Esophagus (tissue), 2 donors: Measurements from ENCODE around the gene NPC2. TPM values are rescaled to one million over a fixed set of nuclear protein-coding genes. Genes with fewer than 3 reads are reported as not detected.
"Not testable (repeated sequence)": the region's sequence is repeated elsewhere in the genome, so short reads cannot be mapped to it uniquely, and the experiment has no call there.

Experiments used
- H3K27ac ChIP-seq, 2 donors: one replicate each; pipeline ENCODE4 v1.5.1; 2013; ENCODE audit warnings: low read depth in 2 of 2, mild to moderate bottlenecking in 2 of 2, inconsistent platforms in 1 of 2, low read length in 1 of 2, moderate library complexity in 1 of 2
- H3K27me3 ChIP-seq, 2 donors: one replicate each; pipeline ENCODE4 v1.6.1; 2013; ENCODE audit warnings: low read length in 2 of 2, control low read depth in 1 of 2, mild to moderate bottlenecking in 1 of 2; ENCODE audit not compliant: insufficient read depth in 2 of 2, control insufficient read depth in 1 of 2
- H3K36me3 ChIP-seq, 2 donors: one replicate each; pipeline ENCODE4 v1.6.1; 2013; ENCODE audit warnings: low read length in 1 of 2; ENCODE audit not compliant: control insufficient read depth in 2 of 2, insufficient read depth in 2 of 2
- H3K4me1 ChIP-seq, 2 donors: one replicate each; pipeline ENCODE4 v1.6.1; 2013; ENCODE audit warnings: low read length in 1 of 2; ENCODE audit not compliant: control insufficient read depth in 2 of 2, insufficient read depth in 2 of 2
- H3K4me3 ChIP-seq, 2 donors: one replicate each; pipeline ENCODE4 v1.5.1; 2013; ENCODE audit warnings: low read length in 2 of 2, mild to moderate bottlenecking in 2 of 2, low read depth in 1 of 2, moderate library complexity in 1 of 2
- H3K9me3 ChIP-seq, 2 donors: one replicate each; pipeline ENCODE4 v1.6.1; 2013; ENCODE audit warnings: mild to moderate bottlenecking in 2 of 2, low read depth in 1 of 2, low read length in 1 of 2, moderate library complexity in 1 of 2; ENCODE audit not compliant: control insufficient read depth in 2 of 2, insufficient read depth in 1 of 2
- WGBS, 2 donors: extraction: QIAGEN DNeasy Blood & Tissue Kit; methylation state at CpG; one replicate each; pipeline ENCODE4 v1.1.7; 2013; 5-methylcytosine and 5-hydroxymethylcytosine counted together
- polyA plus RNA-seq, 2 donors: library from polyadenylated mRNA; stranded (reverse); fragments of 200-250 nt; gene quantifications; one replicate each; pipeline ENCODE4 v1.2.3, GENCODE V29; 2013
- donor health status: healthy with polysubstance abuse.
- donor health status: Bipolar disorder and iron deficiency.

Gene NPC2
- 100 to 1,000 TPM in 1 of 2 donors, 10 to 100 TPM in 1; 98.3 to 163 TPM for polyA plus RNA-seq

- 0% methylated on average over 35 of the region's 35 CpGs for WGBS, 2 donors
- no peaks in the 10 kb centered on the region for H3K36me3 ChIP-seq
- no peaks in the 10 kb centered on the region for H3K9me3 ChIP-seq
- peak within 1 kb of the TSS; percentile 95 to 96 for H3K27ac ChIP-seq
- H3K27me3 ChIP-seq: no peaks in the 10 kb centered on the region
- H3K4me3 ChIP-seq: peak within 1 kb of the TSS; percentile 89
- H3K4me1 ChIP-seq: no peaks in the 10 kb centered on the region
These were observed at the start of gene NPC2 for GRCh38 chr14:74492776-74493342. Gene NPC2, minus strand, starts transcription at chr14:74493305. Its CDS starts 31 bp downstream, at chr14:74493274.

GRCh38 chr14:74542056-74542685 lies 49.1 kb upstream of the NPC2 start:
- WGBS, 2 donors: 87% methylated on average over 10 of the region's 10 CpGs
- no peak overlapping the region for H3K4me3 ChIP-seq
- no peaks in the 10 kb centered on the region for H3K4me1 ChIP-seq
- no peaks in the 10 kb centered on the region for H3K27me3 ChIP-seq
- H3K27ac ChIP-seq: no peak overlapping the region
- H3K9me3 ChIP-seq: no peaks in the 10 kb centered on the region
- H3K36me3 ChIP-seq: peaks cover 0 to 11% of the 10 kb centered on the region in 2 donors

- Histone ChIP-seq H3K27ac (no peak overlapping the region), H3K4me1 (no peaks in the 10 kb centered on the region), H3K27me3 (no peaks in the 10 kb centered on the region), H3K36me3 (peaks cover 0 to 11% of the 10 kb centered on the region in 2 donors), H3K4me3 (no peak overlapping the region), H3K9me3 (no peaks in the 10 kb centered on the region)
- WGBS, 2 donors: 84 to 90% methylated on average over 3 of the region's 3 CpGs
These were observed 48.1 kb upstream of the NPC2 start for GRCh38 chr14:74541225-74541624.

- Histone ChIP-seq H3K27me3 (no peaks in the 10 kb centered on the region), H3K4me3 (no peak overlapping the region), H3K36me3 (peaks cover 0 to 11% of the 10 kb centered on the region in 2 donors), H3K27ac (no peak overlapping the region), H3K9me3 (no peaks in the 10 kb centered on the region), H3K4me1 (no peaks in the 10 kb centered on the region)
- 76 to 81% methylated on average over 4 of the region's 4 CpGs for WGBS, 2 donors
These were observed 46.4 kb upstream of the NPC2 start for GRCh38 chr14:74539503-74539902.

GRCh38 chr14:74538411-74539391 lies 45.6 kb upstream of the NPC2 start:
- H3K9me3 ChIP-seq: no peaks in the 10 kb centered on the region
- 84 to 87% methylated on average over 11 of the region's 11 CpGs for WGBS, 2 donors
- H3K4me1 ChIP-seq: no peaks in the 10 kb centered on the region
- H3K27me3 ChIP-seq: no peaks in the 10 kb centered on the region
- peaks cover 0 to 11% of the 10 kb centered on the region in 2 donors for H3K36me3 ChIP-seq
- no peak overlapping the region for H3K4me3 ChIP-seq
- no peak overlapping the region for H3K27ac ChIP-seq

GRCh38 chr14:74536336-74536735 lies 43.2 kb upstream of the NPC2 start:
- H3K4me3 ChIP-seq, H3K9me3 ChIP-seq, H3K4me1 ChIP-seq, H3K27ac ChIP-seq, H3K27me3 ChIP-seq: not testable (repeated sequence)
- H3K36me3 ChIP-seq: peaks cover 0 to 11% of the 10 kb centered on the region in 2 donors
- 93% methylated on average over 3 of the region's 3 CpGs for WGBS, 2 donors

GRCh38 chr14:74535756-74536325 lies 42.7 kb upstream of the NPC2 start:
- H3K27ac ChIP-seq: no peak overlapping the region
- no peaks in the 10 kb centered on the region for H3K27me3 ChIP-seq
- H3K4me3 ChIP-seq: no peak overlapping the region
- no peaks in the 10 kb centered on the region for H3K9me3 ChIP-seq
- peaks cover 0 to 11% of the 10 kb centered on the region in 2 donors for H3K36me3 ChIP-seq
- 82 to 85% methylated on average over 10 of the region's 10 CpGs for WGBS, 2 donors
- H3K4me1 ChIP-seq: peaks cover 3 to 6% of the 10 kb centered on the region in 2 donors

GRCh38 chr14:74533576-74533975 lies 40.5 kb upstream of the NPC2 start:
- 77 to 83% methylated on average over 7 of the region's 7 CpGs for WGBS, 2 donors
- no peak overlapping the region for H3K4me3 ChIP-seq
- H3K27me3 ChIP-seq: no peaks in the 10 kb centered on the region
- H3K4me1 ChIP-seq: peaks cover 3 to 6% of the 10 kb centered on the region in 2 donors
- no peak overlapping the region for H3K27ac ChIP-seq
- no peaks in the 10 kb centered on the region for H3K9me3 ChIP-seq
- peaks cover 0 to 7% of the 10 kb centered on the region in 2 donors for H3K36me3 ChIP-seq

- H3K27ac ChIP-seq: no peak overlapping the region
- H3K9me3 ChIP-seq: no peaks in the 10 kb centered on the region
- no peak overlapping the region for H3K4me3 ChIP-seq
- H3K36me3 ChIP-seq: peaks cover 0 to 7% of the 10 kb centered on the region in 2 donors
- 92 to 93% methylated on average over 10 of the region's 10 CpGs for WGBS, 2 donors
- no peaks in the 10 kb centered on the region for H3K27me3 ChIP-seq
- peaks cover 3 to 6% of the 10 kb centered on the region in 2 donors for H3K4me1 ChIP-seq
These were observed 39.1 kb upstream of the NPC2 start for GRCh38 chr14:74532246-74532645.
